ENCODE measurements around the gene BSCL2.
A peak's percentile ranks its signal among the peaks of the same experiment; 100 is the strongest.
"Not testable (repeated sequence)": the region's sequence is repeated elsewhere in the genome, so short reads cannot be mapped to it uniquely, and the experiment has no call there.

Gene BSCL2

DNA sequence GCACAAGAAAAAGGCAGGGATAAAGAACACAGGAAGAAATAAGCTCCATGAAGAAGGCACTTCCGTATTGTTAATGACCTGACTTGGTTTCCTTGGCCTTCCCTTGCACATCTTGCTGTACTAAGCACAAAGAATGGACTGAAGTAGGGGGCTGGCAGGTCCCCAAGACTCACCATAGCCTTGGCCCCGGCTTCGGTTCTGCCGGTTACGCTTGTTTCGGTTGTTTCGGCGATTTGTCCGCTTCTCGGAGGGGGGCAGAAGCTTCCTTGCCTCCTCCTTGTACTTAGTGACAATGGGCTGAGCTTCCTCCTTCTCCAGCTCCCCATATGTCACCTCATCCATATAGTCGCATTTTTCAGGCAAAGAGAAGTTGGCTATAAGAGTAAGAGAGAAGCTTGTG, 9.6 kb upstream of the BSCL2 start:
- no peak for DNase-seq

DNA sequence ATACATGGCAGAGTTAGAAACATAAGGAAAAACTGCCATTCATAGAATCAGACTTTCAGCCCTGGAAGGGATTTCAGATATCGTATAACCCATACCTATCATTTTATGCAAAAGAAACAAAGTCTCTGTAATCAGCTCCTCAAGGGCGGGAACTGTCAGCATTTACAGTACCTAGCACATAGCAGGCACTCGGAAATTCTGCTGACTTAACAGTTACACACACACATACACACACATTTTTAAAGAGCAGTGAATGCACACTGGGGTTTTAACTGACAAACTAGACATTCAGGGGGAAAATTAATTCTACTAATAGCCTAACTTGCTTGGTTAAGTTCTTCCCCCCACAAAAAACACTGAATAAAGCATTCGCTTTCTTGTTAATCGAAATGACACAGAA, 9.0 kb upstream of the BSCL2 start:
- no peak for DNase-seq

DNA sequence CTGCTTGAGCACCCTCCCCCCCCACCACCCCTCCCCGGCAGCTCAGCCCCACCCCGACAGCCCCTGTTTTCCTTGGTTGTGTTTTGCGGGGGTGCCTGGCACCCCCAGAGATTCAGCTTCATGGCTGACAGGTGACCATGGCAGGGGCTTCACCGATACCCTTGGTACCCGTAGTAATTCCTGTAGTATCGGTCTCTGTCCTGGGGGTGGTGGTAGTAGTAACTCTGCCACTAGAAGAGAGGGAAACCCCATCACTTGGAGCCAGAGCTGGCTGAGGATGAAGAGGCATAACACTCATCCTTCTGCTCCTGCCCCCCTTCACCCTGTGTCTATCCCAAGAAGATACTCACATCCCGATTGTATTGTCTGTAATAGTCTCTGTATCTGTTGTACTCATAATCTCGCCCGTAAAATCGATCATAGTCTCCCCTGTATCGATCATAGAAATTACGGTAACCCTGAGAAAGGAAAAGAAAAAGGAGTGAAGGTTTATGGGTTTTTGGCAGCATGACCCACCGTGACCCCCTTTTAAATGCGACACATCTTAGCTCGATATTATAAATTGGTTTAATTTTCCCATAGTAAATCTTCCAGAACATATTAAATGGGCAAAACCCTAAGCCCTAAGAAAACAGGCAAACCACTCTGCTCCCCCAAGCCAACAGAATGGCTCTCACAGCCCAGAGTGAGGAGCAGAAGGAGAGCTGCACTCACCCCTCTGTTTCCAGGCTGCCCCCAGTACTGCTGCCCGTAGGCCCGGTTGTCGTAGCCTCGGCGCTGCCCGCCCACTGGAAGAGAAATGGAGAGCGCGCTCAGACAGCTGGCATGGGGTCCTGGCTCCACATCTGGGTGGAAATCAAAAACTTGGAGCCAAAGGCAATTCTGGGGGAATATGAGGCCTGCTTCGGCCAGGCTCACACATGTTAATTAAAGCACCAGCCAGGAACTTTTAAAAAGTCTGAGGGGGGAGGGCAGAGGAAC, 8.2 kb upstream of the BSCL2 start:
- no peak for DNase-seq

DNA sequence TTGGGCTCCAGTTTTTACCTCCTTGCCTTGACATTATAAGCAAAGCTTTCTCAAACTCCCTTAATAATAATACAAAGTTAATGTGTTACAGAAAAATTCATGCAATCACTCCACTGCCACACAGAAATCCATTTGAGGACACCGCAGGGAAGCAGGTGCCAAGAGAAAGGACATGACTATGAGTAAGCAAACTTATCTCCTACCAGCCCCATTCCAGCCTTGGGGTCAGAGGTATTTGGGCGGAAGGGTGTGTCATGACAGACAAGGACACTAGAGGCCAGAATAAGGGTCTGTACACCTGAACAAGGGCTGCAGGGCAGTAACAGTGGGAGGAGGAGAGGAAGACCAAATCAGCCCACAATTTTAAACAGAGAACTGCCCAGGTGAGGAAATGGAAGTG, 6.1 kb upstream of the BSCL2 start:
- no peak for DNase-seq

DNA sequence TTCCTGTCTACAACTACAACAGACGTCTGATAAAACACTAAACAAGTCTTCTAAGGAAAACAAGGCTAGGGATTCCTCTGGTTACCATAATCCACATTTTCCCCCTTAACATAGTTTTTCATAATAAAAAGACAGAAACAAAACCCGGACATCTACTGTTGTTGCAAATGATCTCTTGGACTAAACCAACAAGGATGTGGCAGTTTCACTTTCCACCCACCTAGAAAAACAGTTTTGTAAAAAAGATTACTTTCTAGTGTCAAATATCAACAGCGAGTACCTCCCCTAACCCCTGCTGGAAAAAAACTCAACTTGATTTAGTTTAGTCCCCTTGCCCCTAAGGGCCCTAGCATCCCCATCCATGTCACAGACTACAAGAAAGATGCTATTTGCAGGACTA, 5.6 kb upstream of the BSCL2 start:
- no peak for DNase-seq

DNA sequence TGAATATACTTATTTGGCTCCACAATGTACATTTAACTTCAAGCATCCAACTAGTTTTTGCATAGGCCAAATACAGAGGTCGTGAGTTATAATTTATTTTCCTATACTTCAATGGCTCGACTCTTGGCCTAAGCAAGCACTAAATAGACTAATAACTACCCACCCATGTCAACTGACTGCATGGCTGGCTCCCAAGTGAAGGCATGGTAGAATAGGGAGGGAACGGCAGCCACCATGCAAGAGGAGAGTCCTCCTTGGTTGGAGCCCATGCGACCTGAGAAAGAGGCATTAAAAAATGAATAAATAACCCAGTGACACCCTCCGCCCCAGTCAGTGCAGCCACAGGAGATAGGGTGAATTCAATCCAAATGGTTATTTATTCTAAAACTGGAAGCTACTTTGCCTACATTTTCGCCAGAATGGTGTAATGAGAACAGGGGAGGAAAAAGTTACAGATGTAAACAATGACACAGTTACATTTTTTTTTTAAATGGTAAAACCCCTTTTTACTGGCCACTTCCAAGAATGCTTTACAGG, 5.1 kb upstream of the BSCL2 start:
- DNase-seq: no peak

DNA sequence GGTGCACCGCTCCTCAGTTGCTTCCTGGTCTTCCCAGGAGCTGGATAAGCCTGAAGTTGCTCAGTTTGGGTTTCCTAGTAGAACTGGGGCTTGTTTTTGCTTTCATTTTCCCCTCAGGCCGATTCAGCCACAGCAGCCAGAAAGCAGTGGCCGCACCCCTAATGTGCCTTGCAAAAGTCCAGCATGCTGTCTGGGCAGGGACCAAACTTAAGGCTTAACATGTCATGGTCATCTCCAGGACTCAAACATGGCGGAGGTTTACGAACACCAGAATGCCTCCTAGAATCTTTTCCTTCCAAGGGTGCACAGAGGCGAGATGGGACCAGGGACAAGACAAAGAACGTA, 2.7 kb upstream of the BSCL2 start:
- DNase-seq: no peak

DNA sequence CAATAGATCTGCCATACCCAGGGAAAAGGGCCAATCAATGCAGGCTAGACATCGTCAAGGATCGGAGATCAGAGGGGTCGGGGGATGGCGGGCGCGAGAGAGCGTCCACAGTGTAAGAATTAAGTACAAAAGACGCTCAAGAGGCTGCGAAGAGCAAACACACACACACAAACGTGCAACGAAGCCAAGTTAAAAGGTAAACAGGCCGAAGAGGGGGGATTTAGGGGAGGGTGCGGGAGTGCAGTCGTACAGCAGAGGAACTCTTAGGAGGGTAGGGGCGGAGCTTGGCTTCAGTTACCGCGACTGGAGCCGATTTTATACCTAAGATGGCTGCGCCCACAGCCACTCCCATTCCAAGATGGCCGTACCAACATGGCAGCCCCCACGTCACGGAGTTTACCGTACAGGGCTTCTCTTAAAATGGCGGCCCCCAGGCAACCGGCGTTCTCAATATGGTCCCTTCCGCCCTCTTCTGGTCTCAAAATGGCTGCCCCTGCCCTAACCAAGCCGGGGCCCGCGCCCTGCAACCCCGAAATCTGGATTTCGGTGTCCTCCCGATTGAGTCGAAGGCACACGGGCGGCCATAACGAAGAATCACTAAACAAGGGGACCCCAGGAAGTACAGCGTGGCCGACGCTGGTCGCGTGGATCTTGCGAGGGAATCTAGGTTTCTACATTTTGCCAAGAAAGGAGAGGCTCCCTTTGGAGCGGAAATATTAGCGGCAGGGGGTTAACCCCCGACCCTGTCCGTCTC, 2.2 kb upstream of the BSCL2 start:
- peak; percentile 98 for DNase-seq

DNA sequence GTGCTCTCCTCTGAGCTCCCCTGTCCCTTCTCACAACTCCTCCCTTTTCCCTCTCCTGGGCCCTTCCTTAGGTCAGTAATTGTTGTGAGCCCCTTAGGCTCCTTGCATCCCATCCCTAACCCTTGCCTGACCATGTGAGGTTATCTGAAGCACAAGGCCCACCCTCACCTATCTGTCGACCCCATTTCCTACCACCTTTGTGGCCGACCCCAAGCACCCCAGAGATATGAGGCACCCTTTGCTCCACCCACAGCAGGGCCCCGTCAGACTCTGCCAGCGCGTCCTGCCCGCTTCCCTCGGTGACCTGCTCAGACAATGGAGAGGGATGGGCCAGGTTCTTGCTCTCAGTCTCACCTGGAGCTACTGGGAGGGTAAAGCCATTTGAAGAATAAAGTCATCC, 1.6 kb upstream of the BSCL2 start:
- DNase-seq: no peak

DNA sequence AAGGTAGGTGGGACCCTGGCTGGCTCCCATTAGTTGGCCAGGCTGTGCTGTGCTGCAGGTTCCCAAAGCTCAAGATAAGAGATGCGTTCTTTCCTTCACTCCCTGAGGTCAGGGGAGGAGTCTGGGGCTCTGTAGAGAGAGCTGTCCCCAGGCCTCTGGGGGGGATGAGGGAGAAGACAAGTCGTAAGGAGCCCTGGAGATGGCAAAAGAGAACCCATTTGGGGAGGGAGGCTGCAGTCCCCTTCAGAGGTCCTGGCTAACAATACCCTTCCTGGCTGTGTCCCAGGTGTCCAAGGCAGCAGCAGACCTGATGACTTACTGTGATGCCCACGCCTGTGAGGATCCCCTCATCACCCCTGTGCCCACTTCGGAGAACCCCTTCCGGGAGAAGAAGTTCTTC, 1.2 kb upstream of the BSCL2 start:
- DNase-seq: no peak

DNA sequence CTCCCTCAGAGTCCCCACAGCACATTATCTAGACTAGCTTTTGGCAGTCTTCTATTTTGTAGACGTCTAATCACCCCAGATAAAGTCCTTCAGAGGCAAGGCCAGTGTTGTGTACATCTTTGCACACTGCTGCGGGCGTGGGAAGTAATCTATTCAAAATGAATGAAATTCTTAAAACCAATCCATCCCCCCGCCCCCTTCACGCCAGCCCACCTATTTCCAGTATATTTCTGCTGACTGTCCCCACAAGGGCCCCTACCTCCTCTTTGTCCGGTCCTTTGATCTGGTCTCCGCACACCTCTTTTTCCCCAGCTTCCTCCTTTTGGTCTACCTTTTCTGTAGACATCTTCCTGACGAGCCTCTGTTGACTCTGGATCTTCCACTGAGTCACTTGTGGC, 375 bp downstream of the BSCL2 start:
- DNase-seq: no peak

DNA sequence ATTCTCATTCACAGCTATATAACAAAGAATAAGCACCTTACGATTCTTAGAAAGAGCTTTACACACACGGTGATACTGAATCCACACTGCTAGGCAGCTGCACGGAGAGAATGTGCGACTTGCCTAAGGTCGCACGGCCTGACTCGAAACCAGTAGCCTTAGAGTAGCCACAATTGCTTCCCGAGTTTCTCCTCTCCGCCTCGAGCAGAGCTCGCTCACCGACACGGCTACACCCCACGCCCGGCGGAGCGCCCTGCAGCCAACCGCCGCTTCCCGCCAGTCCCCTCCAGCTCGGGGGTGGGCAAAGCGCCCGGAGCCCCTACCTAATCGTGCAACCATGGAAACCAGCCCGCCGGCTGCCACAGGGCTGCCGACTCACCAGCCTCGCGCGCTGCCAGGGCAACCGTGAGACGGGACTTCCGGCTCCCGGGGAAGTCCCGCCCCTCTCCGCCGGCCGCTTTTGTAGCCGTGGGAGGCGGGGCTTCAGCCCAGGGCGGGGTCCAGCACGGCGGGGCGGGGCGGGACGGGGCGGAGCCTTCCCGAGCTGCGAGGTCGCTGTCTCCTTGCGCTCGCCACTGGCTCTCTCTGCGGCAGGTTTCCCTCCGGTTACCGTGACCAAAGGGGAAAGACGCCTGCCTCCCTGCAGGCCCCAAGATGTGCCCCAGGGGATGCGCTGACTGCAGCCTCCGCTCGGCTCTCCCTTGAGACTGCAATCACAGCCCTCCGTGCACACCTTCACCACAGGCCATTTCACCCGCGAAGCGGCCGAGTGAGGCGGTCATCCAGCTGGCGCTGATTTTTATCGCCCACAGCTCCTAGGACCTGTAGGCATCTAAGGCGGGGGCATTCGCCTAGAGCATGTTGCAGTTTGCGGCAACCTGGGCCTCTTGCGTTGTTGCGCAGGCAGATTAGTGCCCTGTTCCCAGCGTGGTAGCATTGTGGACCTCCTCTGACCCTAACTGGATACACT, 1.1 kb downstream of the BSCL2 start:
- DNase-seq: peak; percentile 94

DNA sequence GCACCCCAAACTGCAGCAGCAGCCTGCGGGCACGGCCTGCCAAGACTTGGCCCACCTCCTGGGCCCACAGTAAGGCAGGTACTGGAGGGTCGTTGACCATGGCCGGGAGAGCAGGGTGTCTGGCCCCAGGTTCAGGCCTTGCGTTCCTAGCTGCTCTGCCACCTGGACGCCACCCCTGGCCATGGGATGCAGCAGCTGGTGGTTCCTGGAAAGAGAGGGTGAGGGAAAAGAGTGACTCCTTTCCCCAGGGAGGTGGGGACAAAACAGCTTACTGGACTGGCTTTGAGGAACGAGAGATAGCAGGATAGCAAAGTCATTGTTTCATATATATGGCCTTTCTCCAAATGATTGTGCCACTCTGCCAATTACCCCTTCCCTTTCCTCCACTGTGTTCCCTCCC, 1.8 kb downstream of the BSCL2 start:
- no peak for DNase-seq

DNA sequence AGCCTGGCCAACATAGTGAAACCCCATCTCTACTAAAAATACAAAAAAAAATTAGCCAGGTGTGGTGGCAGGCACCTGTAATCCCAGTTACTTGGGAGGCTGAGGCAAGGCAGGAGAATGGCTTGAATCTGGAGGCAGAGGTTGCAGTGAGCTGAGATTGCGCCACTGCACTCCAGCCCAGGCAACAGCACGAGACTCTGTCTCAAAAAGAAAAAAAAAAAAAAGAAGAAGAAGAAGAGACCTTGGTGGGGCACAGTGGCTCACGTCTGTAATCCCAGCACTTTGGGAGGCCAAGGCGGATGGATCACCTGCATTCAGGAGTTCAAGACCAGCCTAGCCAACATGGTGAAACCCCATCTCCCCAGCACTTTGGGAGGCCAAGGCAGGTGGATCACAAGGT, 3.3 kb downstream of the BSCL2 start:
- not testable (repeated sequence) for DNase-seq

DNA sequence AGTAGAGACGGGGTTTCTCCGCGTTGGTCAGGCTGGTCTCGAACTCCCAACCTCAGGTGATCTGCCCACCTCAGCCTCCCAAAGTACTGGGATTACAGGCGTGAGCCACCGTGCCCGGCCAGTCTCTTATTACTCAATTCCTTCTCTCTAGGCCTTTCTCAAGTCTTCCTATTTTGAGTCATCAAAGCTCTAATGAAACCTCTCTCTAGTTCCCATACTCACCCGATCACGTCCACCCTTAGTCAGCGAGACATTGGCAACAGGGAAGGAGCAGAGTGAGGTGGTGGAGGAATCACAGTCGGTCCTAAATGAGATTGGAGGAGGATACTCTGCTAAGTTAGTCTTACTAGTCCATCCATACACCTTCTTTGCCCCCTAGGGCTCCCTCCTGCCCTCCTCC, 5.0 kb downstream of the BSCL2 start:
- DNase-seq: no peak

DNA sequence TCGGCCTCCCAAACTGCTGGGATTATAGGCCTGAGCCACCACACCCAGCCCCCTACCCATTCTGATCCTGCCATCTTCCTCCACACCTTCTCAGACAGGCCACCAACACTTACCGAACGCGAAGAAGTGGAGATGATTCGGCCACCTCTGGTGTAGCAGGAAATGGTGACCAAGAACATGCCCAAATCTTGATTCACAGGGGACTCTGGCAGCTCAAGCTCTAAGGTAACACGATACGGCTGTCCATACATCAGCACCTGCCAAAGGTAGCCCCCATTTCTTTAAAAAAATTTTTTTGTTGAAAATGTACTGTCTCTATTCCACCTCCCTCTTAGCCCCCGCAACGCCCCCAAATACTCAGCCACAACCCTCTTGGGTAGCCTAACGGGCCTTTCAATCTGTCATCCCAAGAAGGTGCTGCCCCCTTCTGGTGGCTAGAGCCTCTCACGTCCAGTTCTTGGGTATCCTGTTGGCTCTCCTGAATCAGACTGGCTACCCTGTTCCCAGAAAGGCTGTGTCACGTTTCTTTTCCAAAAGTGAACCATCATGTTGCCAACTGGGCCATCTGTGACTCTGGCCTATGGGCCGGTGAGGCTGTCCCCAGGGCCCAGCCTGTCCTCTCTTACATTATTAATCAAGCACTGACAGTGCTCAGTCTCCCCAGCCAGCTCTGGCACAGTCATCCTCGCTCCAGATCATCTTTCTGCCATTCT, 12.6 kb downstream of the BSCL2 start:
- DNase-seq: peak; percentile 76

DNA sequence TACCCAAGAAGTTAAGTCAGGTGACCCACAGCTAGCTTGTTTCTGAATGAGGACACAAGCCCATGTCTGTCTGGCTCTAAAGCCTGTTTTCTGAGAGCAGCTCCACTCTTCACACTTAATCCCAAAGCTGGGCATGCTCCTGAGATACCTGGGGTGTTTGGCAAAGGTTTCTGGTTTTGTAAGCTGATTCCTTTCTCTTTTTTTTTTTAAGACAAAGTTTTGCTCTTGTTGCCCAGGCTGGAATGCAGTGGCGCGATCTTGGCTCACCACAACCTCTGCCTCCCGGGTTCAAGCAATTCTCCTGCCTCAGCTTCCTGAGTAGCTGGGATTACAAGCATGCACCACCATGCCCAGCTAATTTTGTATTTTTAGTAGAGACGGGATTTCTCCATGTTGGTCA, 13.6 kb downstream of the BSCL2 start:
- not testable (repeated sequence) for DNase-seq

DNA sequence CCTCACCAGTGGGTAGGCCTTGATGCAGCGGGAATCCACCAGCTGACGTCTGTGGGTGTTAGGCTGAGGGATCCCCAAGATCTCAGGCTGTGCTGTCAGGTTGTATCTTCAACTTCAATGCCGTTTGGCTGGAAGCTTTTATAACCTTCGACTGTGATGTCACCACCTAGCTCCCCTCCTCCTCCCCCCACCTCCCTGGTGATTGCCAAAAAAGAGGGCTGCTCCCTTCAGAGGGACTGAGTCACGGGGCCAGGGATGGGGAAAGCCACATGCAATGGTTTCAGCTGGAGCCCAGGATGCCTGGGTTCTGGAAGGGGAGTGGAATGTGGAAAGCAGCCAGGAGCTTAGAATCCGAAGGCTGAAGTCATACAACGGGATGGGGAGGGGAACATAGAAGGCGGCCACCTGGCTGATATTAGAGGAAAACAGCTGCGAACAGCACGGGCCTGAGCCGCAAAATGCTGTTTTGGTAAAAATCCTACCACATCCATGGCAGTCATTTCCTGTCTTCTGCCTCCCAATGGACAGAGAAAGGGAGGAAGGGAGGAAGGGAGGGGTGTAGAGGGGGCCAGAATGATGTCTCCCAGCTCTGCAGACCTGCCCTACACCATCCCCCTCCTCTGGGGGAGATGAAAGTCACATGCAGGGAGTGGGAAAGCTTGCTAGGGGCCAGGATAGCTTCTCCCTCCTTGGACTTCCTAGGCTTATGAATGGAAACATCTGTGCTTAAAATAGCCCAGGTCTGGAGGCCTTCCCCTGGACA, 17.6 kb downstream of the BSCL2 start, which contains the start of gene LRRN4CL:
Gene LRRN4CL, minus strand, starts transcription at position 110 of the 763 bp plus-strand sequence. CDS start 1,022 bp downstream, outside the sequence.
- peak; percentile 93 for DNase-seq

DNA sequence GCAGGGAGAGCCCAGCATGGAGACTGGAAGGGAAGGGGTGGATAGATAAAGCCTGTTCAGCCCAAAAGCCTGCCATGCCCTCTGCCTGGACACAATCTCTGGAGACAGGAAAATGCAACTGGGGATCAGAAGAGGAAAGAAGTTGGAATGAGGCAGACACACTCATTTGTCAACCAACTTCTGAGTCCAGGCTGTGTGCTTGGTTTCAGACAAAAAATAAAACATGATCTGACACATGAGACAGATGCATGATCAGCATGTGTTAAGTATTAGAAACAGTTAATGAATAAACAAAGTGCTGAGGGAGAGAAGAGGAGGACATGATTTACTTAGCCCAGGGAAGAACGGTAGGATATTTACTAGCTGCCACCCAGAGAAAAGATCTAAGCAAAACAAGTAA, 18.7 kb downstream of the BSCL2 start:
- DNase-seq: no peak

DNA sequence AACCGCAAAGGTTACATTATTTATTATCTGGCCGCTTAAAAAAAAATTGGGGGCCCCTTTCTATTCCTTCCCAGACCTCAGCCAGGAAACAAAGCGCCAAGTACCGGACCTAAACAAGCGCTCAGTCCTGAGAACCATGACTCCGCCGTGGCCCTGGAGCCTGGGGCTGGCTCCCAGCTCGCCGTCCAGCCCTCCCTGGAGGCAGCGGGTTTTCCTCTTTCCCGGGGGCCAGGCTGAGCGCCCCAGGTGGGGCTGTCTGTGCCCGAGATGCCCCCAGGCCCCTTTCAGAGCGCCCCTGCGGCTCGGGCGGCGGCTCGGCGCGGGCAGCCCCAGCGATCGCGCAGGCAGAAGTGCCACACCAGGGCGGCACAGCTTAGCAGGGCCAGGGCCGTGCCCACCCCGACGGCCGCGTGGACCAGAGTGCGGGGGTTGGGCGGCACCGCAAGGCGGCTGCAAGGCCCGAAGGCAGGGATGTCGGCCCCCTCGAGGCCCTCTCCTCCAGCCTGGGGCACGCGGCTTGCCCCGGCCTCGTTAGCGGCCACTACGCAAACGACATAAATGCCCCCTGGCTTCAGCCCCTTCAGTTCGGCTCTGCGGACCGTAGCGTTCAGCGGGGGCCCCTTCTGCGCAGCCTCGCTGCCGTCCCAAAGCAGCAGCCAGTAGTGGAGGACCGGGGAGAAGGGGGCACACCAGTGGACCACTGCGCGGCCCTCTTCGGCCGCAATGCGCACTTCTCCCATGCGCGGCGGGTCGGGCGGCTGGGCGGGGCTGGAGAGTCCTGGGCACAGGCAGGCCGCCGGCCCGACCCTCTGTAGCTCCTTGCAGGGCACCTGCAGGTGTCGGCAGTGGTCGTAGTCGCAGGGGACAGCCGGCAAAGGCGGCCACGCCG, 19.5 kb downstream of the BSCL2 start:
- DNase-seq: no peak

All from fibroblast of skin of scalp (primary cell).